ENCODE measurements around the gene PSMD11.

PSMD11 gene

GRCh38 chr17:32464374-32464773 is 20.1 kb downstream of the PSMD11 start:
- no peak for DNase-seq (ENCODE audit: low read depth in 2 of 3, low spot score in 1 of 3)

GRCh38 chr17:32467949-32468348 is 23.6 kb downstream of the PSMD11 start:
- no peak for DNase-seq (ENCODE audit: low read depth in 2 of 3, low spot score in 1 of 3)

- no peak for DNase-seq (ENCODE audit: low read depth in 2 of 3, low spot score in 1 of 3)
These were observed 26.3 kb downstream of the PSMD11 start for GRCh38 chr17:32470405-32471167.

GRCh38 chr17:32471652-32472051 is 27.3 kb downstream of the PSMD11 start:
- no peak for DNase-seq (ENCODE audit: low read depth in 2 of 3, low spot score in 1 of 3)

GRCh38 chr17:32475258-32475657 is 30.9 kb downstream of the PSMD11 start:
- no peak for DNase-seq (ENCODE audit: low read depth in 2 of 3, low spot score in 1 of 3)

- DNase-seq (ENCODE audit: low read depth in 2 of 3, low spot score in 1 of 3) = no peak
These were observed 32.9 kb downstream of the PSMD11 start for GRCh38 chr17:32477220-32477619.

GRCh38 chr17:32479074-32479617 is 34.8 kb downstream of the PSMD11 start:
- DNase-seq (ENCODE audit: low read depth in 2 of 3, low spot score in 1 of 3) = no peak

- no peak for DNase-seq (ENCODE audit: low read depth in 2 of 3, low spot score in 1 of 3)
These were observed 36.9 kb downstream of the PSMD11 start for GRCh38 chr17:32481193-32481592.

- no peak for DNase-seq (ENCODE audit: low read depth in 2 of 3, low spot score in 1 of 3)
These were observed 38.4 kb downstream of the PSMD11 start for GRCh38 chr17:32482568-32483320.

- no peak for DNase-seq (ENCODE audit: low read depth in 2 of 3, low spot score in 1 of 3)
These were observed 39.2 kb downstream of the PSMD11 start for GRCh38 chr17:32483451-32484019.

GRCh38 chr17:32484041-32484461 is 39.7 kb downstream of the PSMD11 start:
- no peak for DNase-seq (ENCODE audit: low read depth in 2 of 3, low spot score in 1 of 3)

GRCh38 chr17:32484628-32485027 is 40.3 kb downstream of the PSMD11 start:
- DNase-seq (ENCODE audit: low read depth in 2 of 3, low spot score in 1 of 3) = no peak

- DNase-seq (ENCODE audit: low read depth in 2 of 3, low spot score in 1 of 3) = no peak
These were observed 41.2 kb downstream of the PSMD11 start for GRCh38 chr17:32485261-32486110.

GRCh38 chr17:32486111-32486700 is 41.9 kb downstream of the PSMD11 start:
- DNase-seq (ENCODE audit: low read depth in 2 of 3, low spot score in 1 of 3) = peak in 2 of 3 donors; percentile 28 to 64

GRCh38 chr17:32486701-32487472 is 42.6 kb downstream of the PSMD11 start, which contains the start of gene CDK5R1:
CDK5R1 (plus strand) TSS chr17:32486993; CDS start chr17:32487621, 628 bp downstream.
- peak; percentile 49 to 70 (median 57) for DNase-seq (ENCODE audit: low read depth in 2 of 3, low spot score in 1 of 3)

GRCh38 chr17:32487473-32488176 is 43.3 kb downstream of the PSMD11 start:
- no peak for DNase-seq (ENCODE audit: low read depth in 2 of 3, low spot score in 1 of 3)

GRCh38 chr17:32488177-32488542 is 43.9 kb downstream of the PSMD11 start:
- DNase-seq (ENCODE audit: low read depth in 2 of 3, low spot score in 1 of 3) = no peak

- no peak for DNase-seq (ENCODE audit: low read depth in 2 of 3, low spot score in 1 of 3)
These were observed 44.4 kb downstream of the PSMD11 start for GRCh38 chr17:32488604-32489180.
